HepG2 (cell line): ENCODE data around the gene ADM5. TPM values are rescaled to one million over a fixed set of nuclear protein-coding genes. Genes with fewer than 3 reads are reported as not detected.

Experiments
- GLI4 ChIP-seq: sonication (generic); formaldehyde crosslinking; IDR thresholded peaks from 2 replicates; pipeline ENCODE4 v1.5.1; 2020; ENCODE audit warnings: missing genetic modification reagents, mild to moderate bottlenecking, moderate library complexity, borderline replicate concordance
- IRF2 ChIP-seq: IDR thresholded peaks from 2 replicates; pipeline ENCODE4 v1.6.1; 2018; ENCODE audit warnings: missing genetic modification reagents, missing compliant biosample characterization
- JDP2 ChIP-seq: sonication (generic); formaldehyde crosslinking; IDR thresholded peaks from 2 replicates; pipeline ENCODE4 v1.8.1; 2022; ENCODE audit warnings: missing genetic modification reagents, borderline replicate concordance
- KLF15 ChIP-seq: sonication (generic); formaldehyde crosslinking; IDR thresholded peaks from 2 replicates; pipeline ENCODE4 v1.8.1; 2023; ENCODE audit warnings: borderline replicate concordance, mild to moderate bottlenecking, inconsistent platforms, missing genetic modification reagents, mixed read lengths
- MYC ChIP-seq: sonication (generic); formaldehyde crosslinking; IDR thresholded peaks from 2 replicates; pipeline ENCODE4 v1.9.0; 2021; ENCODE audit warnings: missing genetic modification reagents, borderline replicate concordance
- THAP11 ChIP-seq: IDR thresholded peaks from 2 replicates; pipeline ENCODE4 v1.6.1; 2016; ENCODE audit warnings: missing biosample characterization, missing genetic modification reagents
- ZFYVE20 ChIP-seq: sonication (generic); formaldehyde crosslinking; IDR thresholded peaks from 2 replicates; pipeline ENCODE4 v1.8.0; 2023; ENCODE audit warnings: low read depth, mild to moderate bottlenecking, moderate library complexity, missing genetic modification reagents, borderline replicate concordance
- ZNF382 ChIP-seq: sonication (generic); formaldehyde crosslinking; IDR thresholded peaks from 2 replicates; pipeline ENCODE4 v1.5.0; 2020; ENCODE audit warnings: missing genetic modification reagents, mild to moderate bottlenecking, borderline replicate concordance
- ZNF614 ChIP-seq: IDR thresholded peaks from 2 replicates; pipeline ENCODE4 v1.6.1; 2018; ENCODE audit warnings: missing biosample characterization, missing genetic modification reagents, inconsistent platforms, borderline replicate concordance
- polyA plus RNA-seq, 8 experiments: library from polyadenylated mRNA; depleted of rRNA in 3 of 8; stranded (reverse) in 7 of 8; unstranded in 1 of 8; fragments of >200 nt; fragmentation: Illumina TruSeq in 4 of 8; extraction: Trizol in 4 of 8; gene quantifications; 2 replicates each; pipeline versions ENCODE4 v1.2.1 to v1.2.3, GENCODE V29; 2011 to 2016; ENCODE audit warnings: low read depth in 4 of 8, missing spikeins in 1 of 8, mixed read lengths in 1 of 8; ENCODE audit not compliant: insufficient read depth in 1 of 8
- total RNA-seq, 5 experiments: library from RNA; depleted of rRNA; stranded (reverse); fragments of >200 nt; fragmentation: Illumina TruSeq; extraction: Trizol; gene quantifications; 2 replicates each; pipeline ENCODE4 v1.2.3, GENCODE V29; 2016; ENCODE audit warnings: low read depth in 1 of 5
- TF ChIP-seq, protein P1 (sequence below): sonication (generic); formaldehyde crosslinking; IDR thresholded peaks from 2 replicates; pipeline ENCODE4 v1.4.0; 2020; ENCODE audit warnings: missing genetic modification reagents
- TF ChIP-seq, protein P2 (sequence below): sonication (generic); formaldehyde crosslinking; IDR thresholded peaks from 2 replicates; pipeline ENCODE4 v1.5.0; 2020; ENCODE audit warnings: mild to moderate bottlenecking, missing genetic modification reagents
- TF ChIP-seq, protein P3 (sequence below): sonication (generic); formaldehyde crosslinking; IDR thresholded peaks from 2 replicates; pipeline ENCODE4 v1.5.1; 2020; ENCODE audit warnings: mild to moderate bottlenecking, missing genetic modification reagents, borderline replicate concordance

ADM5 gene
- total and polyA plus RNA-seq, 2 of the 13 experiments (the other 11 are each of a cell fraction or from before 2014, with no cell fraction given) = 2.7 to 4.1 TPM

- TF ChIP-seq ZNF614 (0 out of 2 replicates have a peak, but pooled peaks have one; percentile 45), THAP11 (peak; percentile 54), GLI4 (CRISPR knock-in tag) (no peak), KLF15 (peak; percentile 71; the same call in 1 of the 2 replicates), MYC (CRISPR knock-in tag) (peak; percentile 99), JDP2 (no peak), ZNF382 (no peak), ZFYVE20 (CRISPR knock-in tag) (no peak), IRF2 (peak; percentile 33; the same call in 1 of the 2 replicates)
- TF ChIP-seq, protein P1, sequence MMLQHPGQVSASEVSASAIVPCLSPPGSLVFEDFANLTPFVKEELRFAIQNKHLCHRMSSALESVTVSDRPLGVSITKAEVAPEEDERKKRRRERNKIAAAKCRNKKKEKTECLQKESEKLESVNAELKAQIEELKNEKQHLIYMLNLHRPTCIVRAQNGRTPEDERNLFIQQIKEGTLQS (CRISPR knock-in tag) = peak; percentile 25; the same call in 1 of the 2 replicates
- TF ChIP-seq, protein P2, sequence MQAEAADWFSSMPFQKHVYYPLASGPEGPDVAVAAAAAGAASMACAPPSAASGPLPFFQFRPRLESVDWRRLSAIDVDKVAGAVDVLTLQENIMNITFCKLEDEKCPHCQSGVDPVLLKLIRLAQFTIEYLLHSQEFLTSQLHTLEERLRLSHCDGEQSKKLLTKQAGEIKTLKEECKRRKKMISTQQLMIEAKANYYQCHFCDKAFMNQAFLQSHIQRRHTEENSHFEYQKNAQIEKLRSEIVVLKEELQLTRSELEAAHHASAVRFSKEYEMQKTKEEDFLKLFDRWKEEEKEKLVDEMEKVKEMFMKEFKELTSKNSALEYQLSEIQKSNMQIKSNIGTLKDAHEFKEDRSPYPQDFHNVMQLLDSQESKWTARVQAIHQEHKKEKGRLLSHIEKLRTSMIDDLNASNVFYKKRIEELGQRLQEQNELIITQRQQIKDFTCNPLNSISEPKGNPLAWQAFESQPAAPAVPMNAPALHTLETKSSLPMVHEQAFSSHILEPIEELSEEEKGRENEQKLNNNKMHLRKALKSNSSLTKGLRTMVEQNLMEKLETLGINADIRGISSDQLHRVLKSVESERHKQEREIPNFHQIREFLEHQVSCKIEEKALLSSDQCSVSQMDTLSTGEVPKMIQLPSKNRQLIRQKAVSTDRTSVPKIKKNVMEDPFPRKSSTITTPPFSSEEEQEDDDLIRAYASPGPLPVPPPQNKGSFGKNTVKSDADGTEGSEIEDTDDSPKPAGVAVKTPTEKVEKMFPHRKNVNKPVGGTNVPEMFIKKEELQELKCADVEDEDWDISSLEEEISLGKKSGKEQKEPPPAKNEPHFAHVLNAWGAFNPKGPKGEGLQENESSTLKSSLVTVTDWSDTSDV (CRISPR knock-in tag) = peak; percentile 69; the same call in 1 of the 2 replicates
- TF ChIP-seq, protein P3, sequence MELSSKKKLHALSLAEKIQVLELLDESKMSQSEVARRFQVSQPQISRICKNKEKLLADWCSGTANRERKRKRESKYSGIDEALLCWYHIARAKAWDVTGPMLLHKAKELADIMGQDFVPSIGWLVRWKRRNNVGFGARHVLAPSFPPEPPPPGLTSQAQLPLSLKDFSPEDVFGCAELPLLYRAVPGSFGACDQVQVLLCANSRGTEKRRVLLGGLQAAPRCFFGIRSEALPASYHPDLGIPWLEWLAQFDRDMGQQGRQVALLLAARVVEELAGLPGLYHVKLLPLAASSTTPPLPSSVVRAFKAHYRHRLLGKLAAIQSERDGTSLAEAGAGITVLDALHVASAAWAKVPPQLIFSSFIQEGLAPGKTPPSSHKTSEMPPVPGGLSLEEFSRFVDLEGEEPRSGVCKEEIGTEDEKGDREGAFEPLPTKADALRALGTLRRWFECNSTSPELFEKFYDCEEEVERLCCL (CRISPR knock-in tag) = no peak
Observed at GRCh38 chr19:49677231-49677900, 12.0 kb upstream of the ADM5 start, which contains the start of gene PRMT1 (continued).
